PC-9 (cell line): ENCODE data around the gene EYA2. TPM values are rescaled to one million over a fixed set of nuclear protein-coding genes. Genes with fewer than 3 reads are reported as not detected.
A peak's percentile ranks its signal among the peaks of the same experiment; 100 is the strongest.
"Not testable (repeated sequence)": the region's sequence is repeated elsewhere in the genome, so short reads cannot be mapped to it uniquely, and the experiment has no call there.

ENCODE experiments used
- BruUV-seq: library from RNA; stranded (reverse); fragments of 400-500 nt; replicated peaks from 2 replicates; lab custom pipeline; 2021; lab: Mats Ljungman, UMichigan
- CTCF ChIA-PET: fragments of 300-600 bp; sonication (Branson Sonifier 250); formaldehyde crosslinking; loops from one replicate; lab custom pipeline; 2022; ENCODE audit warnings: antibody characterized with exemption; lab: Charles Lee
- POLR2A ChIA-PET: fragments of 300-600 bp; sonication (Branson Sonifier 250); formaldehyde crosslinking; loops from one replicate; lab custom pipeline; 2022; ENCODE audit warnings: antibody characterized with exemption; ENCODE audit not compliant: unreplicated experiment; lab: Charles Lee
- DNase-seq, 2 experiments: peaks; one replicate each; pipeline versions ENCODE4 v3.0.0 to v3.0.0-alpha.2; 2015 to 2022; ENCODE audit warnings: mixed read lengths in 1 of 2
- H2AFZ ChIP-seq: fragments of 200-600 bp; sonication (generic); 2 replicates; pipeline ENCODE4 v1.8.1; 2017; ENCODE audit warnings: antibody characterized with exemption
- H3F3A ChIP-seq: fragments of 200-600 bp; sonication (generic); 2 replicates; pipeline ENCODE4 v1.8.1; 2017; ENCODE audit warnings: antibody characterized with exemption, mild to moderate bottlenecking, low read depth; ENCODE audit not compliant: insufficient read depth
- H3K27ac ChIP-seq: fragments of 200-600 bp; sonication (generic); 2 replicates; pipeline ENCODE4 v1.6.1; 2016; ENCODE audit warnings: mixed run types
- H3K27me3 ChIP-seq: fragments of 200-600 bp; sonication (generic); 2 replicates; pipeline ENCODE4 v1.6.1; 2016; ENCODE audit warnings: low read depth, mixed run types; ENCODE audit not compliant: insufficient read depth
- H3K36me3 ChIP-seq: fragments of 200-600 bp; sonication (generic); 2 replicates; pipeline ENCODE4 v1.6.1; 2016; ENCODE audit warnings: low read depth, mixed run types
- H3K4me1 ChIP-seq: fragments of 200-600 bp; sonication (generic); replicated peaks from 2 replicates; pipeline ENCODE4 v1.6.1; 2016; ENCODE audit warnings: mixed run types; ENCODE audit not compliant: insufficient read depth
- H3K4me2 ChIP-seq: fragments of 200-600 bp; sonication (generic); 2 replicates; pipeline ENCODE4 v1.6.1; 2017; ENCODE audit warnings: mixed run types
- H3K4me3 ChIP-seq: fragments of 200-600 bp; sonication (generic); 2 replicates; pipeline ENCODE4 v1.6.1; 2016; ENCODE audit warnings: mixed run types
- H3K79me2 ChIP-seq: fragments of 200-600 bp; sonication (generic); 2 replicates; pipeline ENCODE4 v1.6.1; 2017; ENCODE audit warnings: low read depth, mixed run types
- H3K9me2 ChIP-seq: fragments of 200-600 bp; sonication (generic); 2 replicates; pipeline ENCODE4 v1.8.1; 2017; ENCODE audit warnings: mild to moderate bottlenecking; ENCODE audit not compliant: insufficient read depth
- H3K9me3 ChIP-seq: fragments of 200-600 bp; sonication (generic); 2 replicates; pipeline ENCODE4 v1.8.1; 2016; ENCODE audit warnings: low read depth; ENCODE audit not compliant: insufficient read depth
- H4K20me1 ChIP-seq: fragments of 200-600 bp; sonication (generic); 2 replicates; pipeline ENCODE4 v1.8.1; 2017; ENCODE audit not compliant: insufficient read depth
- EZH2 ChIP-seq: fragments of 200-600 bp; sonication (generic); IDR thresholded peaks from 2 replicates; pipeline ENCODE4 v1.8.0; 2017; ENCODE audit warnings: antibody characterized with exemption, low read depth
- intact Hi-C: fragments of 100-400 bp; cut with micrococcal nuclease; formaldehyde crosslinking; loops from one replicate; pipeline ENCODE4 v1.10.0; 2022; ENCODE audit not compliant: unreplicated experiment
- total RNA-seq: library from RNA; stranded (reverse); gene quantifications from 2 replicates; pipeline ENCODE4 v1.2.3, GENCODE V29; 2021
- TF ChIP-seq, protein P1 (sequence below): fragments of 200-600 bp; sonication (generic); conservative IDR thresholded peaks from 2 replicates; pipeline ENCODE4 v1.6.1; 2017; ENCODE audit warnings: mixed run types, antibody characterized with exemption, mild to moderate bottlenecking, moderate library complexity

The EYA2 gene
- total RNA-seq, 1 experiment from 2014 or later = not detected

DNA sequence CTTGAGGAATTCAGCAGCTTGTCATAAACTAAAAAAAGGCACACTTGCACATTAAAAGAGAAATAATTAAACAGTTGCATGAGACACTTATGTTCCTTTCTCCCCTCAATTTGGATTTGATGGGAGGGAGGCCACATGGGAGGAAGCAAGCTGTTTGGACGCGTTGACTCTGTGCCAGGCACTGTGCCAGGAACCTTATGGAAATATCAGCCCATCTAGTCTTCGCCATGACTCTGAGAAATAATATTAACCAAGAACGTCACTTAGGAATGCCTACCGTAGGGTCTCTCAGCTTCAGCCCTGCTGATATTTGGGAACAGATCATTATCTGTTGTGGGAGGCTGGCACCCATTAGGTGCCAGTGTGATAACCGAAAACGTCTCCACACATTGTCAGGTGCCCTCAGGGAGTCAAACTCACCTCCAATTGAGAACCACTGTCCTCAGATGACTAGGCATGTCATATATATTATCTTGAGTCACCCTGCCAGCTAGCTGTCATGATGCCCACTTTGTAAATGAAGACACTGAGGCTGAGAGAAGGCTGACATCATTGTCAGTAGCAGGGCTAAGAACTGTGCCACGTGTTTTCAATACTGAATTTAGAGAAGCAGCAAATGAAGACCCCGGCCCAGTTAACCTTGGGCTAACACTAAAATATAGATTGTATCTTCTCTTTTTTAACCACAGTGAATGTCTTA, 36.1 kb downstream of the EYA2 start:
- no peaks in the 10 kb centered on the region for H3F3A ChIP-seq
- H3K36me3 ChIP-seq = no peaks in the 10 kb centered on the region
- H3K79me2 ChIP-seq = no peaks in the 10 kb centered on the region
- 0 out of 2 replicates have a peak, but pooled peaks cover 3% of the 10 kb centered on the region for H3K27me3 ChIP-seq
- BruUV-seq = no TSS peak
- H3K4me2 ChIP-seq = no peak overlapping the region
- H3K9me3 ChIP-seq = no peaks in the 10 kb centered on the region
- no peak overlapping the region for H3K4me3 ChIP-seq
- DNase-seq = no peak
- ChIA-PET POLR2A (no interaction called here), CTCF (no interaction called here)
- TF ChIP-seq, protein P1, sequence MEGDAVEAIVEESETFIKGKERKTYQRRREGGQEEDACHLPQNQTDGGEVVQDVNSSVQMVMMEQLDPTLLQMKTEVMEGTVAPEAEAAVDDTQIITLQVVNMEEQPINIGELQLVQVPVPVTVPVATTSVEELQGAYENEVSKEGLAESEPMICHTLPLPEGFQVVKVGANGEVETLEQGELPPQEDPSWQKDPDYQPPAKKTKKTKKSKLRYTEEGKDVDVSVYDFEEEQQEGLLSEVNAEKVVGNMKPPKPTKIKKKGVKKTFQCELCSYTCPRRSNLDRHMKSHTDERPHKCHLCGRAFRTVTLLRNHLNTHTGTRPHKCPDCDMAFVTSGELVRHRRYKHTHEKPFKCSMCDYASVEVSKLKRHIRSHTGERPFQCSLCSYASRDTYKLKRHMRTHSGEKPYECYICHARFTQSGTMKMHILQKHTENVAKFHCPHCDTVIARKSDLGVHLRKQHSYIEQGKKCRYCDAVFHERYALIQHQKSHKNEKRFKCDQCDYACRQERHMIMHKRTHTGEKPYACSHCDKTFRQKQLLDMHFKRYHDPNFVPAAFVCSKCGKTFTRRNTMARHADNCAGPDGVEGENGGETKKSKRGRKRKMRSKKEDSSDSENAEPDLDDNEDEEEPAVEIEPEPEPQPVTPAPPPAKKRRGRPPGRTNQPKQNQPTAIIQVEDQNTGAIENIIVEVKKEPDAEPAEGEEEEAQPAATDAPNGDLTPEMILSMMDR = no peak
- TF ChIP-seq EZH2 = no peak
- H3K27ac ChIP-seq = no peak overlapping the region
- no peak overlapping the region for H2AFZ ChIP-seq
- no peaks in the 10 kb centered on the region for H3K9me2 ChIP-seq
- H4K20me1 ChIP-seq = no peaks in the 10 kb centered on the region
- intact Hi-C loops = no loop called here
- no peaks in the 10 kb centered on the region for H3K4me1 ChIP-seq

DNA sequence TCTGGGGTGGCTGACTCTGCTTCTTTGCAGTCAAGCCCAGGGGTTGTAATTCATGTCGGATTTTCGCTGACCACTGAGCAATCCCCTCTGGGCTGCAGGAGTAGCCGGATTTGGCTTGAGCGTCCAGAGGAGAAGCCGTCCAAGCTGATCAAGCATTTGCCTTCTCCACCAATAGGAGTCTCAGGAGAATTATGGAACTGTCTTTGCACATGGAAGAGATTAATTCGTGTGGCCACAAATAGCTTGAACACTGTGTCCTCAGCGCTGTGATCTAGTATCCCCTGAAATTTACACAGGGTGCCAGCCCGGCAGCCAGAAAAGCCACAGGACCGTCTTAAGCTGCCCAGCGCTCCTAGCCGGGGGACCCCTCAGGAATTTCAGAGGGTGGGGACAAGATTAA, 37.1 kb downstream of the EYA2 start:
- no peaks in the 10 kb centered on the region for H4K20me1 ChIP-seq
- no peaks in the 10 kb centered on the region for H3K9me2 ChIP-seq
- ChIA-PET POLR2A (no interaction called here), CTCF (no interaction called here)
- H3K36me3 ChIP-seq = no peaks in the 10 kb centered on the region
- no peaks in the 10 kb centered on the region for H3K9me3 ChIP-seq
- peak in 1 of 2 experiments; percentile 36 for DNase-seq
- intact Hi-C loops = no loop called here
- no peaks in the 10 kb centered on the region for H3F3A ChIP-seq
- H2AFZ ChIP-seq = no peak overlapping the region
- TF ChIP-seq, protein P1 = no peak
- TF ChIP-seq EZH2 = no peak
- no peak overlapping the region for H3K27ac ChIP-seq
- H3K4me1 ChIP-seq = no peaks in the 10 kb centered on the region
- no TSS peak for BruUV-seq
- no peaks in the 10 kb centered on the region for H3K79me2 ChIP-seq
- no peak overlapping the region for H3K4me2 ChIP-seq
- 0 out of 2 replicates have a peak, but pooled peaks cover 3% of the 10 kb centered on the region for H3K27me3 ChIP-seq
- no peak overlapping the region for H3K4me3 ChIP-seq

DNA sequence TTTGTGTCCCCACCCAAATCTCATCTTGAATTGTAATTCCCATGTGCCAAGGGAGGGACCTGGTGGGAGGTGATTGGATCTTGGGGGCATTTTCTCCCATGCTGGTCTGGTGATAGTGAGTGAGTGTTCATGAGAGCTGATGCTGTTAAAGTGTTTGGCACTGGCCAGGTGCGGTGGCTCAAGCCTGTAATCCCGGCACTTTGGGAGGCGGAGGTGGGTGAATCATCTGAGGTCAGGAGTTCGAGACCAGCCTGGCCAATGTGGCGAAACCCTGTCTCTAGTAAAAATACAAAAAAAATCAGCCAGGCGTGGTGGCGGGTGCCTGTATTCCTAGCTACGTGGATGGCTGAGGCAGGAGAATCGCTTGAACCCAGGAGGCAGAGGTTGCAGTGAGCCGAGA, 37.8 kb downstream of the EYA2 start:
- H3K27ac ChIP-seq, H3K27me3 ChIP-seq, BruUV-seq, H3K9me2 ChIP-seq, CTCF ChIA-PET, H4K20me1 ChIP-seq, H3K9me3 ChIP-seq, intact Hi-C loops, POLR2A ChIA-PET, H2AFZ ChIP-seq, H3K4me2 ChIP-seq, H3K4me3 ChIP-seq, H3F3A ChIP-seq, H3K4me1 ChIP-seq, DNase-seq, H3K79me2 ChIP-seq, H3K36me3 ChIP-seq: not testable (repeated sequence)

DNA sequence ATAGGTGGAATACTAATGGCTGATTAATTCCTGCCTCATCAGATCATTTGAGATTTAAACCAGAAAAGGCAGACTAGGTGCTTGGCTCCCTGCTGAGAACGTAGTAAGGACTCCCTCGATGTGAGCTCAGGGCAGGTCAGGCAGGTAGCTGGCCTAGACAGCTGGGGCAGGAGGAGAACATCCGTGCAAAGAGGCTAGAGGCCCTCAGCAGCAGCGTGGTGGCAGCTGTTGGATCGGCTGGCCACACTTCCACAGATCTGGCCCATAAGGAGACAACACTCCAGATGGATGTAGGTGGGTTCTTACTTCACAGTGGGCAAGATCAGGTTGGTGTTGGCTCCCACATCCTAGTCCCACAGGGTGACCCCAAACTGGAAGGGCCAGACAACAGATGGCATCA, 38.5 kb downstream of the EYA2 start:
- DNase-seq = no peak
- H3K27ac ChIP-seq = no peak overlapping the region
- H3K9me3 ChIP-seq = no peaks in the 10 kb centered on the region
- 0 out of 2 replicates have a peak, but pooled peaks cover 3% of the 10 kb centered on the region for H3K27me3 ChIP-seq
- H3K9me2 ChIP-seq = no peaks in the 10 kb centered on the region
- no TSS peak for BruUV-seq
- TF ChIP-seq, protein P1 = no peak
- no peak for TF ChIP-seq EZH2
- H3K36me3 ChIP-seq = no peaks in the 10 kb centered on the region
- ChIA-PET POLR2A (no interaction called here), CTCF (no interaction called here)
- H3K4me2 ChIP-seq = no peak overlapping the region
- no peak overlapping the region for H2AFZ ChIP-seq
- H3K4me3 ChIP-seq = no peak overlapping the region
- H4K20me1 ChIP-seq = no peaks in the 10 kb centered on the region
- H3F3A ChIP-seq = no peaks in the 10 kb centered on the region
- intact Hi-C loops = no loop called here
- H3K79me2 ChIP-seq = no peaks in the 10 kb centered on the region
- no peaks in the 10 kb centered on the region for H3K4me1 ChIP-seq
